Activated CD4-positive, alpha-beta T cell treated with anti-CD3 and anti-CD28 coated beads for 24 hours (primary cell): ENCODE measurements around the gene TEPSIN.
"Not testable (repeated sequence)": the region's sequence is repeated elsewhere in the genome, so short reads cannot be mapped to it uniquely, and the experiment has no call there.

Experiments used
- DNase-seq, 2 donors: peaks; one replicate each; pipeline ENCODE4 v3.0.0-alpha.2; 2020; ENCODE audit warnings: low read depth in 2 of 2

Gene TEPSIN

DNA sequence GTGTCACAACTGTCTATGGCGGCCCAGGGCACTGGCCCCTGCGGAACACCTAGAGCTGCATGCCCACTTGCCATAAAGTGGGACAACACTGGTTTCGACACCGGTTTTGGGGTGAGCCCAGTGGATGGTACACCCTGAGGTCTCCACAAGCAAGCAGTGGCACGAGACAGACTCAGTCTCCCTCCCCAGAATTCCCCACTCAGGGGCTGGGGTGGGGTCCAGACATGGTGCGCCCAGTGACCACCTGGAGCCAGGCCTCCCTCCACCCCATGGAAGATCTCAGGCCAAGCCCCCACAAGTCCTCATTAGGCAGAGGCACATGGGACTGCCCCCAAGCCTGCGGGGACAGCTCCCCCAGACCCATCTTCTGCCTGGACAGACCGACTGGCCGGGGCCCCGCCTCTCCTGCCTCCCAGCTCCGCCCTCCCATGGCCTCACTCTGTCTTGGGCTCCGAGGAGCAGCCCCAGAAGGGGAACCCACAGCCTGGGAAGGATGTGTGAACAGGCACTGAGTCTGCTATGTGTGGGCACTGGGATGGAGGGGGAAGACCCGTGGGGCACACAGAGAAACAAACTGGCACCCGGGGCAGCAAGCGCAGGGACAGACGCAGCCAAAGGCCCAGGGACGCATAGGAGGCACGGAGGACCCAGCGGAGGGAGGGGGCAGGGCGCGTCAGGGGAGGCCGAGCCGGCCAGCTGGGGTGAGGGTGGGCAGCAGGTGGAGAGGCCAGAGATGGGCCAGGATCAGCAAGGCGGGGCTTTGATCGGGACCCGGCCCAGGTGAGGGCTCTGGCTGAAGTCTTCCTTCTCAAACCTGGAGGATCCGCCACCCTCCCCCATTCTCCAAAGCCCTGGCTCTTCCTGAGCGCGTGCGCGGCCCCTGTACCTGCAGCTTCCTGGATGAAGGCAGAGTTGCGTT lies 2.8 kb downstream of the TEPSIN start:
- no peak for DNase-seq

DNA sequence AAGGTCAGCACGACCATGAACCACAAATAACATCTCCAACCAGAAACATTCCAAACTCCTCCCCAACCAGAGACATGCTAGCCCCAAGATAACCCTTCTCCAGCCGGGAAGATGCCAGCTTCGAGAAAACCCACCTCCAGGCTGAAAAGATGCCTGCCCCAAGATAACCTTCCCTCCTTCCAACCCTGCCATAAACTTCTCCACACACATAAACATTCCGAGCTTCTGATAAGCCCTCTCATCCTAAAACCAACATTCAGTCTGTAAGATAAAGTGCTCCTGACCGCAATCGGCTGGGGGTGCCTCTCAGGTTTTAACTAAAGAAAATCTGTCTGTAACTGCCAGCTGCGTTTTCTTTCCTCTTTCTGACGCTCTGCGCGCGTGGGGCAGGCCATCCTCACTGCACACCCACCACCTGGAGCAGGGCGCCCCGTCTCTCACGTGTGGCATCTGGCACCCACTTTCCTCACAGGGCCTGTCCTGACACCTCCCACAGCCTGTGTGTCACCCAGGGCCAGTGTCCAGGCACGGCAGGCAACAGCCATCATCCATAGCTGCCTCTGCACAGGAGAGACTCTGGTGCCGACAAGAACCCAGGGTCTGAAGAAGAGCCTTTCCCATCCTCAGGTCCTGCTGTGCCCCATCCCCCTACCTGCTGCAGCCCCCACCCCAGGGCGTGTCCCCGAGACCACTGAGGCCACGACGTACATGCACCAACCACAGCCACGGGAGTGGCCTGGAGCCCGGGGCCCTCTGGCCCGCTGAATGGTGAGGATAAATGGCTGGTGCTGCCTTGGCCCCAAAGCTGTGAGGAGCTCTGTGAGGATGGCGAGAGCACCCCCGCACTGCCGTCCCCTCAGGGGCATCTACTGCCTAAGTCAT lies 3.7 kb downstream of the TEPSIN start:
- DNase-seq = no peak

DNA sequence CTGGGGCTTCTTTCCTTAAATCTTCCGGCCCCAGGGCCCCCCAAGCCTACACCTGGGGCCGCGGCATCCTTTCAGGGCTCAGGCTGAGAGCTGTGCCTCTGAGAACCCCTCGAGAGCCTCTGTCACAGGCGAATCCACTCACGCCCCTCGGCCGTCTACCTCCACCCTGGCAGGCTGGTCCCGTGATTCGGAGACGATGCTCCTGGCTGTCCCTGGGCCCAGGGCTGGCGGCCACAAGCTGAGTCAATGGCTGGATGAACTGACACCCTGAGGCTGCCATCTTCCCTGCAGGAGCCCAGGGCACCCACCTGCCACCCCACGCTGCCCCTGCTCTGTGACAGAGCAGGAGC lies 4.4 kb downstream of the TEPSIN start:
- DNase-seq = no peak

DNA sequence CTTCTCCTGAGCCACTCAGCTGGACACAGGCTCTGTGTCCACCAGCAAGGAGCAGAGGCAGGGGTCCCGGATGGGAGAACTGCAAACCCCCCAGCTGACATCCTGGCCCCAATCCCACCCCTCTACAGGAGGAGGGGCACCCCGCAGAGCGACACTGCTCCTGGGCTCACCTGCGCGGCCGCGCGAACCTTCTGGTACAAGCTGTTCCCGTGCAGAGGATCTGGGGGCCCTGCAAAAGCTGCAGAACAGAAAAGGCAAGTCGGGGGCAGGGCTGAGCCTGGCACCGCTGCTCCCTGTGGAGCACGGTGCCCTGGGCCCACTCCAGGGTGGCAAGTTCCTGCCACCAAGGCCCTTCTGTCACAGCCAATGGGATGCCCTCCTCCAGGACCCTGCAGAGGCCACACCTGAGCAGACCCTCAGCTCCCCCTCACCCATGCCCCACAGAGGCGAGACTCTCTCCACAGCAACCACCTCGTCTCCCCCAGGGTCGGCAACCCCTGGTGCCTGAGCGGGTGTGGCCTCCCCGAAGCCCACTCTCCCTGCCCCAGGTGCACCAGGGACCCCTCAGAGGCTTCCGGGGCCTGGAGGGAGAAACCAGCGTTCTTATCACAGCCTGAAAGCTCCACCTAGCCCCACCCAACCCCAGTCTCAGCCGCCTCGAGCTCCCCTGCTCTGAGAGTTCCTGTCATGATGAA lies 4.9 kb downstream of the TEPSIN start:
- no peak for DNase-seq

DNA sequence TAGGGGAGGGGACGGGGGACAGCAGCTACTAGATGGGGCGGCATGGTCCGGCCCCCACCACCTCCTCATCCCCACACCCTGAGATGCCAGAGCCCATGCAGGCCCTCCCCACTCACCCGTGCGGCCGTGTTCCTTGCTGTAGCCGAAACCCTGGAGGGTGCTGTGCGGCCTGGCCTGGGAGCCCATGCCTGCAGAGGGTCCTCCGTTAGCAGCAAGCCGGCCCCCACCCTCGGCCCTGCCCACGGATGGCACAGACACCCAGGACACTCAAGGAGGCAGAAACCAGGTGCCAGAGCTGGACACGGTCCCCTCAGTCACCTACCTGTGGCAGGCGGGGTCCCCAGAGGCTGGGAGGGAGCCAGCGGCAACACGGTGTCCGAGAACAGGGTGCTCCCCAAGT lies 5.5 kb downstream of the TEPSIN start:
- no peak for DNase-seq

DNA sequence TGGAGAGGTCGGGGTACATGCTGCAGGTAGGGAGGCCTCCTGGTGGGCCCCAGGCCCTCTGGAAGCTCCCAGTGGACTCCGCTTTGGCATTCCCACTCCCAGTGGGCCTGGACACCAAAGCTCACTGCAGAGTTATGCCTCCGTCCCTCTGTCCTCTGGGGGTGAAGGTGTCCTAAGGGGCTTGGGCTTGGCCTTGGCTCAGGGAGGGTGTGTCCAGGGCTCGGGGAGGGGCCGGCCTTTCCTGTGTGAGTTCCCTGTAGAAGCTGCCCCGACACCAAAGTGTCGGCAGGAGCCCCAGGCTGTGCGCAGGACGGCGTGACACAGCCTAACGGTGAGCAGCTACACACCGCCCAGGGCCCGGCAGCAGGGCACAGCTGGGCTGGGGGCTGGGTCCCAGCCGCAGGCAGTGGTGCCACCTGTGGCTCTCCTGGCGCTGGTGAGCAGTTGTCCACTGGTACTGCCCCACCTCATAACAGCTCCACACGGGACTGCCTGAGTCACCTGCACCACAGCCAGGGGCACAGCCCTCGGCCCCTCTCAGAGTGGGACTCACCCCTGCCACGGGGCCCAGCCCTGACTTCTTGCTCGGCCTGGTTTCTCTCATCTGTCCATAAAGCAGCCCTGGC lies 6.1 kb downstream of the TEPSIN start:
- DNase-seq = no peak

DNA sequence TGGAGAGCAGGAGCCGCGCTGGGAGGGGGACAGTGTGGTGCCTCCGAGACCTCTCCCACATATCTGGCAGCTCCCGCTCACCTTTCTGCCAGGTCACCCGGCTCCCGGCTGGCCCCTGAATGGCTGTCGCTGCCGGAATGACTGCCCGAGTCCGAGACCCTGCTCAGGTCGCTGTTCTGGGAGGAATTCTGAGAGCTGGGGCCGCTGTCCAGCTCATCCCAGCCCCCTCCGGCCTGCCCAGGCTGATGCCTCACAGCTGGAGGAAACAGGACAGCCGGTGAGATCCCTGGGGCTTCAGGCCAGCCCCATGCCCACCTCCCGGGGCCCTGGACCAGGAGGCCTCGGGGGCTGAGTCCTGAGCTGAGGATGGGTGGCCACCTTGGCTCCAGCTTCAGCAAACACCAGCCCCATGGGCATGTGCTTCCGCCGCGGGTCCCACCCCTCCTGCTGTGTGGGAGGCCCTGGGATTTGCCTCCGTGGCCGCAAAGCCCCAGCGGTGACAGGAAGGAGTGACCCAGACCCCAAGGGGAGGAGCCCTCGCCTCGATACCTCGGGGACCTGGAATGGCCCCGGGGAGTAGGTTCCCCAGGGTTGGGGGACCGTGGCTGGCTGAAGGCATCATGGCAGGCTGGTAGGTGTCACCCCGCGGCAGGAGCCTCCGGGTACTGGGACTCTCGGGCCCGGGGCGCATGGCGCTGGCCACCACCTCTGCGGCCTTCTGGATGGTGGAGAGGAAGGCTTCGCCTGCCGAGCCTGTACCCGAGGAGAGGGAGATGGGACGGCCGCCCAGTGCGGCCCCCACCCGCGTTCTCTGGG lies 6.9 kb downstream of the TEPSIN start:
- DNase-seq = no peak

DNA sequence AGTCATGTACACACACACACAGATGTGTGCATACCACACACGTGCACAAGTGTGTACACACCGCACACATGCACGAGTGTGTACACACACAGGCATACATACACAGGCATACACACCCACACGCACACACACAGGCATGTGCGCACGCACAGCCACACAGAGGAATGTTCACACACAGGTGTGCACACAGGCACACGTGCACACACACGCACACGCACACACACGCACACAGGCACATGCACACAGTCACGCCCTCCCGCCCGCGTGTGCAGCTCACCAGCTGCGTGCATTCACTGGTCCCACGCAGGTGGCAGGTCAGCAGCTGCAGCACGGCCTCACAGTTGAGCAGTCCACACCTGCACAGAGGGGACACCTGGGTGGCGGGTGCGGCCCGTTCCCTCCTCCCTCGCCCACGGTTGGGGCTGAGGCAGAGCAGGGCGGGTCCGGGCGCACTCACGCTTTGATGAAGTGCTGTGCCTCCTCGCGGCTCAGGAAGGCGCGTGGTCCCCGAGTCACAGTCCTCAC lies 7.7 kb downstream of the TEPSIN start:
- no peak for DNase-seq

DNA sequence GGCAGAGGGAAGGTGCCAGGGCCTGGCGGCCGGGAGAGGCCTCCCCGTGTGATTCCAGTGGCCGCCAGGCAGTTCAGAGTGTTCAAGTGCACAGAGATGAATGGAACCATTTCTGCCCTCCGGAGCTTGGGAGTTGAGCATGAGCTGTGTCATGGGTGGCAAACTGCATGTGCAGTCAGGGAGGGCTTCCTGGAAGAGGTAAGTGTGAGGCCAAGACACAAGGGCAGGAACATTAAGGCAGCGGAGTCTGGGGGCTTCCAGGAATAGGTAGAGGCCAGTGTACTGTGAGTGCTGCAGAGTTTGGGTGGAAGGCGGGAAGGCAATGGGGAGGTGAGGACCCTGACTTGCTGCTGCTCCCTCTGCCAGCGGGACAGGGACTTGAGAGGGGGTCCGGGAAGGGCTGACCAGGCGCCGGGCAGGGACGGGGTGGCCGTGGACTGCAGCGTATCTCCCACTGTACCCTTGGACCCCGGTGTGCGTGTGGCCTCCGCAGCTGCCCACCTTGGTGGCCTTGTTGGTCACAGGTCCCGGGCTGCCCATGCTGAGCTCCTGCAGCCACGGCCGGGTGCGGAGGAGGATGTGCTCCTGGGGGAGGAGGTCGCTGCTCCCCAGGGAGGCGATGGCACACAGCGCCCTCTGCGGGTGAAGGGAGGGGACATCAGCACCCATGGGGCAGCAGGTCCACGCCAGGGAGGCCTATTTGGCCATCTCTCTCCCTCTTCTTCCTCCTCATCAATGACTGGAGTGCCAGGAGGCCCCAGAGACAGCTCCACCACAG lies 8.6 kb downstream of the TEPSIN start:
- no peak for DNase-seq

DNA sequence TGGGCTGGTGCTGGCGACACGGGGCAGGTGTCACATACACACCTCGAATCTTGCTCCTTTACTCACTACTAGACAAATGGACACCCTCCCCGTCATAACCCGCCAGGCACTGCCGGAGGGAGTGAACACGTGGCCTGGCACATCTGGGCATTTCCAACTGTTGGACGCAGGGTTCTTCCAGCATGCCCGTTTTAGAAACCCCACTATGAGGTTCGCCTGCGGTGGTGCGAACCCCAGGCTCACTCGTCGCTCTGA lies 9.3 kb downstream of the TEPSIN start:
- DNase-seq = no peak

DNA sequence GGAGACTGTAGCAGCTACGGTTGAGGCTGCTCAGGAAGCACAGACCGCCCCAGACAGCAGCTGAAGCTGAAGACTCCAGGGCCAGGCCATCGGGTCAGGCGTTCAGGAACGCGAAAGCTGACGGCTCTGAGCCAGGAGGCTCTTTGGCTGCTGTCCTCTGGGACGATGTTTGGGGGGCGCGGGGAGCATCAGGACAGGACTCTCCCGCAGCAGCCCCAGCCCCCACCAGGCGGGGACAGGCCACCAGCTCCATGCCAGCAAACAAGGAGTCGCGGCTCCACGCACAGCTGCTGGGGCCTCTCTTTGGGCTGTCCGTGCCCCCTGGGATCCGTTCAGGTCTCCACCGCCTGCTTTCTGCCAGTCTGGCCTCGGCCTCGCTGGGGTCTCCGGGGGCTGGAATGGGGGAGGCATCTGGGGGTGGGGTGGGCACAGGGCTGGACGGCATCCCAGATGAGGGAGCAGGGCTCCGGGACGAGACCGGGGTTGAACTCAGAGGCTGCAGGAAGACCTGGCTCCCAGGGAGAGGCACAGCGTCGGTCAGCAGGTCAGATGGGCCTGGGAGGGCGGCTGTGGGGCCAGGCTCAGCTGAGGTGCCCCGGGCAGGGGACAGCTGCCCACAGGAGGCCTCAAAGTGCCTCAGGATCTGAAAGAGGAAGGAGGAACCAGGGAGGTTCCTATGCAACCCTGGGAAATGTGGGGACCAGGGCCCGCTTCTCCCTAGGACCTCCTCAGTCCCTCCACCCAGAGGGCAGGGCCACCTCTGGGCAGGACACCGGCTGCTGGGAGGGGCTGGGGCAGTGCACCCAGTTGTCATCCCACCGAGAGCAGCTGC lies 9.8 kb downstream of the TEPSIN start:
- DNase-seq = no peak

DNA sequence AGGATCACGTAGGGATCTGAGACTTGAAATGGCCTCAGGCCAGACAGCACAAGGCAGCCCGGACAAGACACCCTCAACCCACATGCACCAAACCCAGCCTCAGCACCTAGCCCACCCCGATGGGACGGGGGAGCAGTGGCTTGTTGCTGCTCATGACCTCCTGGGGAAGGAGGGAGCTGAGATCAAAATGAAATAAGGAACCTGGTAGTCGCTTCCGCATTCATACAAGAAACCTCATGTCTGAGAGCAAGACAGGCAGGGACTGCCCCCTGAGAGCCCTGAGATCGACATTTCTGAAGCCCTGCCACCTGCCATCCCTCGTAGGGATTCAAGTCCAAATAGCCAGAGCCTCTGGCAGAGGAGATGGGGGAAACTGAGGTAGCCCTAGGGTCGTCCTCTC lies 10.4 kb downstream of the TEPSIN start:
- no peak for DNase-seq

DNA sequence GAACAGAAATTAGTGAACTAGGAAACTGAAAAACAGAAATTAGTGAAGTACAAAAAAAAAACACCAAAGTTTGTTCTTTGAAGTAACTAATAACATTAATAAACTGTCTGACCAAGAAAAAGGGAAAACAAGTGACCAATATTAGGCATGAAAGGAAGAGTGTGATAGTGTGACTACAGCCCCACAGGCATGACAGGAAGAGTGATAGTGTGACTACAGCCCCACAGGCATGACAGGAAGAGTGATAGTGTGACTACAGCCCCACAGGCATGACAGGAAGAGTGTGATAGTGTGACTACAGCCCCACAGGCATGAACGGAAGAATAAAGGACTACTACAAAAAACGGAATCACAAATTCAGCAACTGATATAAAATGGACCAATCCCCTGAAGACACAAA lies 11.2 kb downstream of the TEPSIN start:
- DNase-seq = not testable (repeated sequence)

DNA sequence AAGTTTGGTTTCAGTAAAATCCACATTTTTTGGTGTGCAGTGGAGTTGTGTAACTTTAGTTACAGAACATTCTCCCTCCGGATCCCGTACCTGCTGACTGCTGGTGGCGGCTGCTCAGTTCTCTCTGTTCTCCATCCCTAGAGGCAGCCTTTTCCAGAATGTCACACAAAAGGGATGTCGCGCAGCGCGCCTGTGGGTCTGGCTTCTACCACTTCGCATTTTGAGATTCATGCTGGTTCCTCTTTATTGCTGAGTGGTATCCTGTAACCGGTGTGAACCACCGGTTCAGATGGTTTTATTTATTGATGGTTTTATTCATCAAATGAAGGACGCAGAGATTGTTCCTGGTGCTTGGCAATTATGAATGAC lies 15.1 kb downstream of the TEPSIN start:
- DNase-seq = no peak

DNA sequence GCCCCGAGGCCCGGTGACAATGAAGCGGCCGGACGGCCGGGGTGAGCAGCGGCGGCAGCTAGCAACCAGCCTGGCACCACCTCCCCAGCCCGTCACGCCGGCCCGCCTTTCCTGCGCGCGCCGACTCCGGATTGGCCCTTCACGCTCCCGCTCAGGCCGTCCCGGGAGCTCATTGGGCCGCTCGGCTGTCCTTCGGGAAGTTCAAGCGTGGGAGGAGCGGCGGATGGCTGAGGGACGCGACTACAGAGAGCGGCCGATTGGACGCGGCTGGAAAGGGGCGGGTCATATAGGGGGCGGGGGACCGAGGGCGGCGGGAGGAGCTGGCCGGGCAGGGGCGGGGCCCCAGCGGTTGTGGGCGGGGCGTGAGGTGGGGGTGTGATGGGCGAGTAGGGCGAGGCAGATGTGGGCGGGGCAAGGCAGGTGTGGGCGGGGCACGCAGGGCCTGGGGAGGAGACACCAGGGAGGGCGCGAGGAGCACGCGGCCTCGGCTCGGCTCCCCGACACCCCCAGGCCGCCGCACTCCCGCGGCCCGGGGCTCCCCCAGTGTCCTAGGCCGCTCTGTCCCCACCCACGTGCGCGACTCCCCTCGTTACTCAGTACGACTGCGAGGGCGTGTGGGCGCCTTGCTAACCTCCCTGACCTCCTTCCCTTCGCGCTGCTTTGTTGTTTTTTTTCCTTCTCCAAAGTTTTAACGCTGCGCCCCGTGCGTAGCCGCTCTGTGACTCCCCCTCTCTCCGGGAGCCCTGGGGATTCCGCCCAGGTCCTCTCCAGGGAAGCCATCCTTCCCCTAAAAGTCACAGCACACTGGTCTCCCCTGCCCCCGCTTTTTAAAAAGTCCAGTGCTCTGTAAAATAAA lies 15.7 kb downstream of the TEPSIN start, which contains the start of gene CEP131:
Gene CEP131 (minus strand): TSS at position 60 of the 856 bp plus-strand sequence. CDS start 2,909 bp downstream, outside the sequence.
- DNase-seq = peak; percentile 100

DNA sequence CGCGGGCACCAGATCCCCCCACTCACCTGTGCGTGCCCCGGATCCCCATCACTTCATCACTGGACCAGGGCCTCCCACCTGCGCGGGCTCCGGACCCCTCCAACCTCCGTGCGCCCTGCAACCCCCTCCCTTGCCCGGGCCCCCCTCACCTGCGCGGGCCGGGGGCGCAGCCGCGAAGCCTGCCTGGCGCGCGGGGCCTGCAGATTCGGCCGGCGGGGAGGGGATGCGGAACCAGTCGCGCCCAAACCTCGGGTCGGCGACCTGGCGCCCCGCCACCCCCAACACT lies 16.3 kb downstream of the TEPSIN start:
- no peak for DNase-seq

DNA sequence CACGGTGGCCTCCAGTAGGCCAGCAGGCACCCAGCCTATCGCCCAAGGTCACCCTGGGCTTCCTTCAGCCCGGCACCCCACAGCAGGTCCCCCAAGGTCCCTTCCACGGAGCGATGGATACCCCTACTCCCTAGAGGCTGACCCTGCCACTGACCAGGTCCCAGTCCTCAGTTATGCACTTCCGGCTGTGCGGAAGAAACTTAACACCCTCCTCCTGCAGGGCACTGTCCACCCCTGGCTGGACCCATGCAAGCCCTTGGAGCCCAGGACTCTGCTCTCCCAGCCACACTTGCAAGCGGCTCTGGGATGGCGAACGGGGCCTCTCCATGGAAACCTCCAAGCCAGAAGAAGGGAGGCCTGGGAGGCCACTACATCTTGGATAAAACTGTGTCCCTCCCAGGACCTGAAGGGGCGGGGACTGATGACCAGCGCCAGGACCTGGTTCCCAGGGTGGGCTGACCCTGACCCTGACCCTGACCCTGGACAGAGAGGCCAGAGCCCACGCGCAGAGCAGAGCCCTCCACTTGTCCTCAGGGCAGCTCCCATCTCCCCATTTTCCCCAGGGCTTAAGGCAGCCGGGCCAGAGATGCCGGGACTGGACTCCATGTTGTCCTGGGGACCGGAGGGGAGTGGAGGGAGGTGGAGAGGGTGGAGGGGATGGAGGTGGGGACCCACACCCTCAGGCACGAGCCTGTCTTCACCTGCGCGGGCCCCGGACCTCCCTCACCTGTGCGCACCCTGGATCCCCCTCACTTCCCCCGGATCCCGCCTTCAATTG lies 16.8 kb downstream of the TEPSIN start:
- no peak for DNase-seq

DNA sequence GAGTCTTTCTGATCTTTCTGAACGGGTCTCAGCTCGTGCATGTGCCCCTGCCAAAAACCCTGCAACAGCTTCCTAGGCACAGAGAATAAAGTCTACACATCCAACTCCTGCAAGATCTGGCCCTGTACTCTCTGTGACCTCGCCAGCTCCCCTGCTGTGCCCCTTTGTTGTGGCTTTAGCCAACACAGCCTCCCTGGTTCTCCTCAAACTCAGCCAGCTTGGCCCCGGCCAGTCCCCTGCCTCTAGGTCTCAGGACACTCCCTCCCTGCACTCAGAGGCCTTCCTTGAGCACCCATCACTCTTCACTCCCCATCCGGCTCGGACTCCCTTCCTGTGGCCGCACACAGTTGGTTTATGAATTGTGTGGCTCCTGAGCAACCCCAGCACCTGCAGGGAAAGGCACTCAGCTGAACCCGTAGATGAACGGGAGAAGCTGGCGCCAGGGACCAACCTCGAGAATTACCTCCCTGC lies 17.4 kb downstream of the TEPSIN start:
- no peak for DNase-seq
